Coronary artery (tissue), 2 donors: Measurements from ENCODE around the gene BEAN1.

Experiments used
- DNase-seq: peaks from one replicate; pipeline ENCODE4 v3.0.0-alpha.2; 2017; ENCODE audit warnings: low spot score
- H3K27ac ChIP-seq, 2 donors: fragments of 200-600 bp; sonication (generic); one replicate each; pipeline ENCODE4 v1.5.1; 2016 to 2019
- H3K4me3 ChIP-seq: fragments of 200-600 bp; sonication (generic); 2 replicates; pipeline ENCODE4 v1.5.1; 2016; ENCODE audit warnings: mild to moderate bottlenecking, moderate library complexity
- TF ChIP-seq, protein P1 (sequence below): fragments of 200-600 bp; sonication (generic); IDR thresholded peaks from one replicate; pipeline ENCODE4 v1.5.1; 2019; ENCODE audit warnings: antibody characterized with exemption

The BEAN1 gene

GRCh38 chr16:66402591-66403230 lies 24.4 kb upstream of the BEAN1 start:
- no peak overlapping the region for H3K27ac ChIP-seq
- H3K4me3 ChIP-seq: no peak overlapping the region
- no peak for DNase-seq
- TF ChIP-seq, protein P1, sequence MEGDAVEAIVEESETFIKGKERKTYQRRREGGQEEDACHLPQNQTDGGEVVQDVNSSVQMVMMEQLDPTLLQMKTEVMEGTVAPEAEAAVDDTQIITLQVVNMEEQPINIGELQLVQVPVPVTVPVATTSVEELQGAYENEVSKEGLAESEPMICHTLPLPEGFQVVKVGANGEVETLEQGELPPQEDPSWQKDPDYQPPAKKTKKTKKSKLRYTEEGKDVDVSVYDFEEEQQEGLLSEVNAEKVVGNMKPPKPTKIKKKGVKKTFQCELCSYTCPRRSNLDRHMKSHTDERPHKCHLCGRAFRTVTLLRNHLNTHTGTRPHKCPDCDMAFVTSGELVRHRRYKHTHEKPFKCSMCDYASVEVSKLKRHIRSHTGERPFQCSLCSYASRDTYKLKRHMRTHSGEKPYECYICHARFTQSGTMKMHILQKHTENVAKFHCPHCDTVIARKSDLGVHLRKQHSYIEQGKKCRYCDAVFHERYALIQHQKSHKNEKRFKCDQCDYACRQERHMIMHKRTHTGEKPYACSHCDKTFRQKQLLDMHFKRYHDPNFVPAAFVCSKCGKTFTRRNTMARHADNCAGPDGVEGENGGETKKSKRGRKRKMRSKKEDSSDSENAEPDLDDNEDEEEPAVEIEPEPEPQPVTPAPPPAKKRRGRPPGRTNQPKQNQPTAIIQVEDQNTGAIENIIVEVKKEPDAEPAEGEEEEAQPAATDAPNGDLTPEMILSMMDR: no peak

- Histone ChIP-seq H3K27ac (no peak overlapping the region), H3K4me3 (no peak overlapping the region)
- TF ChIP-seq, protein P1: no peak
- DNase-seq: no peak
These were observed 23.5 kb upstream of the BEAN1 start for GRCh38 chr16:66403531-66404145.

DNA sequence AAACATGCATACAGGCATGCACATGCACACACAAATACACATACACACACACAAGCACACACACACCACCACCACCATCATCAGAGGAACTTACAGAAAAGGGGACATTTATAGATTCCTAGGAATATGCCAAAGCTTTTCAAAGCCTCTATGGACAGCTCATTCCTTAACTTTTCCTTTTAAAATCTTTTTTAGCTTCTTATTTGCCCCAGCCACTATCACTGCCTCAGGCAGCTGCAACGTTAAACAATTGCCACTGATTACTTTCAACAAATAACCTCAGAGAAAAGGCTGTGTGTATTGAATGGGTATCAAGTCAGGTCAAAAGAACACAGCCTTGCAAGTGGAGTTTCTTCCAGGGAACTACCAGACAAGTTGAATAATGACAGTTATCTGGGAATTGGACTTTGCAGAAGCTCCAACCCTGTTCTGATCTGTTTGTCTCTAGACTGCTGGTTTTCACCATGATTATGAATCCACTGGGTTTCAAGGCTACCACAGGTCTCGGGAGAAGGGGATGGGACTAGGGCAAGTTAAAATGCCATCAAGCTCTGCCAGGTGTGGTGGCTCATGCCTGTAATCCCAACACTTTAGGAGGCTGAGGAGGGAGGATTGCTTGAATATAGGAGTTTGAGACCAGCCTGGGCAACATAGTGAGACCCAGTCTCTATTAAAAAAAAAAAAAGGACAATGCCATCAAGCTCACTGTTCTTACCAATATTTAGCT lies 21.9 kb upstream of the BEAN1 start:
- H3K27ac ChIP-seq: no peak overlapping the region
- no peak for DNase-seq
- H3K4me3 ChIP-seq: no peak overlapping the region
- TF ChIP-seq, protein P1: no peak

GRCh38 chr16:66406534-66407221 lies 20.4 kb upstream of the BEAN1 start:
- TF ChIP-seq, protein P1: peak; percentile 77
- DNase-seq: peak; percentile 86
- Histone ChIP-seq H3K4me3 (peak overlapping the region; percentile 67), H3K27ac (no peak overlapping the region)

DNA sequence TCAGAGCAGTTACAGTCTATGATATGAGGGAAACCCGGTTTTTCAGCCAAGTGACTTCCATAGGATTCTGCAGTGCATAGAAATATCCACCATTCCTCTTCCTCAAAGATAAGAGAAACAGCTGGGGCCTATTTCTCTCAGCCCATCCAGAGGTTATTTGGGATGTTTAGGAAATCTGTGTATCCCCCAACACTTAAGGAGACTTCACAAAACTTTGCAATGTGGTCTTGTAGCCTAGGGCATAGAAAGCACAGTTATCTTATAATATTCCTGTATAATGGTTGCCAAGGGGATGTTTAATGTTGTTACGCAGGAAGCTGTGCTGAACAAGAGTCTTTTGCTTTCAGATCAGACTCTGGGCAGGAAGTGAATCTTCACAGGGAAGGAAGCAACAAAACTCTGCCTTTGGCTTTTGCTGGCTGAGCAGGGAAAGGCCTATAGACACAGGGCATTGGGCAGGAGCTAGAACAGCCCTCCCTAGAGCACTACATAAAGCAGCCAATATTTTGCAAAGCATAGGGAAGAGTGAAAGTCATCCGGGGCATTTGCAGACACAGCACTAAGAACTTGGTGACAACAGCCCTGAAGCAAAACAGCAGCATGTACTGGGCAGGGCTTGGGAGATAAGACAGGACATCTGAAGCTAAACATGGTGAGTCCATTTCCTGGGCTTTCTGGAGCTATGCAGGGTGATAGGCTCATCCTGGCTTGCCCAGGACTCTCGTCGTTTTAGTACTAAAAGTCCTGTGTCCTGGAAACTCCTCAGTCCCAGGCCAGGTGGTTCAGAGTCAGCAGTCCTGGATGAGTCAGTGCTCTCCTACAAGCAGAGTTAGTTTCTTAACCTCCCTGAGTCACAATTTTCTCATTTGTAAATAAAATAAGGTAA lies 18.7 kb upstream of the BEAN1 start:
- H3K4me3 ChIP-seq: no peak overlapping the region
- DNase-seq: no peak
- peak overlapping the region in 1 of 2 donors; percentile 67 for H3K27ac ChIP-seq
- TF ChIP-seq, protein P1: no peak

DNA sequence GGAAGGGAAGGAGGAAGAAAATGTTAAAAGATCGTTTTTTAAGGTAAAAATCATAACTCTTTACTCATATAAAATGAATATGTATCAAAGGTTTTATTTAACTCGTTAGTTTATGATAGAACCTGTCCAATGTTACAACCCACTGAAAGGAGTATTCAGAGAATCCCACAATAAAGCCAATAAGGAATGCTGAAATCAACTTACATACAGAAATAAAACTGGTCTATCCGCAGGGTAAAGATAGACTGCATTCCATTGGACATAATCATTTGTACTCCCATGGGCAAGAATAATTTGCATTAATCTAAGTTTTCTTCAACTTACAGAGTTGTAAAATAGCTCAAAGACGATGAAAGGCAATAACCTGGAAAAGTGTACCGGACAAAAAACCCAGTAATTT lies 17.9 kb upstream of the BEAN1 start:
- H3K4me3 ChIP-seq: no peak overlapping the region
- TF ChIP-seq, protein P1: no peak
- H3K27ac ChIP-seq: peak overlapping the region in 1 of 2 donors; percentile 67
- no peak for DNase-seq
